Activated T-cell treated with anti-CD3 and anti-CD28 coated beads, Interleukin-2, amount 50 U/mL, for 72 hours (primary cell): ENCODE data around the gene EXD3. TPM values are rescaled to one million over a fixed set of nuclear protein-coding genes. Genes with fewer than 3 reads are reported as not detected.

Source experiments
- ATAC-seq, 2 donors: fragments of 150-1000 bp; cut with Tn5 transposase; replicated peaks in 1 of 2; 2 replicates each; pipeline ENCODE4 v1.10.0; 2021; ENCODE audit warnings: moderate library complexity in 2 of 2, mild to moderate bottlenecking in 1 of 2
- DNase-seq, 2 donors: peaks; one replicate each; pipeline ENCODE4 v3.0.0; 2021 to 2022; ENCODE audit warnings: mixed read lengths in 1 of 2
- H3K27ac Mint-ChIP-seq: one replicate; pipeline ENCODE4 v1.8.0; 2022; ENCODE audit warnings: mild to moderate bottlenecking, moderate library complexity, mixed read lengths
- H3K27me3 Mint-ChIP-seq: one replicate; pipeline ENCODE4 v1.8.0; 2022; ENCODE audit warnings: low read depth, mixed read lengths
- H3K36me3 Mint-ChIP-seq, 2 donors: one replicate each; pipeline ENCODE4 v1.8.0; 2022; ENCODE audit warnings: mixed read lengths in 2 of 2, mild to moderate bottlenecking in 1 of 2; ENCODE audit not compliant: insufficient read depth in 2 of 2
- H3K4me1 Mint-ChIP-seq: one replicate; pipeline ENCODE4 v1.8.0; 2022; ENCODE audit warnings: low read depth, mixed read lengths
- H3K4me3 Mint-ChIP-seq, 2 donors: one replicate each; pipeline ENCODE4 v1.8.0; 2022; ENCODE audit warnings: mild to moderate bottlenecking in 2 of 2, mixed read lengths in 2 of 2, moderate library complexity in 2 of 2
- H3K9me3 Mint-ChIP-seq, 2 donors: one replicate each; pipeline ENCODE4 v1.8.0; 2022; ENCODE audit warnings: mixed read lengths in 2 of 2
- total RNA-seq, 2 donors: library from RNA; stranded (reverse); gene quantifications; one replicate each; pipeline ENCODE4 v1.2.3, GENCODE V29; 2022

Gene EXD3
- total RNA-seq, 2 donors from 2014 or later, result 23.7 to 26.0 TPM

- ATAC-seq, result peak; percentile 27 to 31
- H3K27ac Mint-ChIP-seq, result no peak overlapping the region
- peak; percentile 44 to 51 for DNase-seq
These were observed 121.6 kb downstream of the EXD3 start for GRCh38 chr9:137301081-137301947.

DNA sequence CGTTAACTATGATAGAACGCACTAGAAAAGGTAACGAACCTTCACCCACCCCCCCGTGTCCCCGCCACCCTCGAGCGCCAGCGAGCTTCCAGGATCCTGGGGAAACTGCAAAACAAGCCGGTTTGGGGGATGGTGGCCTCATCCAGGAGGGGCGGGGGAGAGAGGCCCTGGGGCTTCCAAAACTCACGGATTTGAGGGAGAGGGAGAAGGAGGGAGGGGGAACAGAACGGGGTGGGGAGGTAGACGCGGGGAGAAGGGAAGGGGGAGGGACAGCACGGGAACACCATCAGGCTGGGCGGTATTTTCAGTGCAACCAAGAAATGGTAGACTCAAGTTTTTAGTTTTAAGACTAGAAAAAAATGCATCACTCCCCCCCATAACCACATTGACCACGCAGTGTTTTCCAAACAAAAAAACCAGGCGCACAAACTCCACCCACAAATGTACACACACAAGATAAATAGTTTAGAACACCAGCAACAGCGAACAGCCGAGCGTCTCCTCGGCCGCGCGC lies 122.3 kb downstream of the EXD3 start:
- Mint-ChIP-seq H3K27ac (no peak overlapping the region), H3K4me3 (peak overlapping the region; percentile 87 to 91), H3K36me3 (no peaks in the 10 kb centered on the region), H3K4me1 (peaks cover 15% of the 10 kb centered on the region), H3K27me3 (peaks cover 38% of the 10 kb centered on the region), H3K9me3 (no peaks in the 10 kb centered on the region)
- DNase-seq, result no peak
- no peak for ATAC-seq

More at GRCh38 chr9:137301081-137301947, 121.6 kb downstream of the EXD3 start:
- peaks cover 15% of the 10 kb centered on the region for H3K4me1 Mint-ChIP-seq
- peaks cover 37% of the 10 kb centered on the region for H3K27me3 Mint-ChIP-seq
- no peaks in the 10 kb centered on the region for H3K36me3 Mint-ChIP-seq
- peak overlapping the region; percentile 87 to 91 for H3K4me3 Mint-ChIP-seq
- no peaks in the 10 kb centered on the region for H3K9me3 Mint-ChIP-seq

GRCh38 chr9:137299938-137300337 lies 123.0 kb downstream of the EXD3 start:
- Mint-ChIP-seq H3K4me3 (peak overlapping the region; percentile 50 to 69), H3K27ac (no peak overlapping the region), H3K27me3 (peaks cover 38% of the 10 kb centered on the region), H3K36me3 (no peaks in the 10 kb centered on the region), H3K4me1 (peaks cover 15% of the 10 kb centered on the region), H3K9me3 (no peaks in the 10 kb centered on the region)
- no peak for ATAC-seq
- DNase-seq, result no peak

- Mint-ChIP-seq H3K27me3 (peaks cover 38% of the 10 kb centered on the region), H3K4me1 (peaks cover 19% of the 10 kb centered on the region), H3K9me3 (no peaks in the 10 kb centered on the region), H3K36me3 (no peaks in the 10 kb centered on the region), H3K27ac (no peak overlapping the region), H3K4me3 (no peak overlapping the region)
- DNase-seq, result no peak
- ATAC-seq, result no peak
These were observed 123.8 kb downstream of the EXD3 start for GRCh38 chr9:137299203-137299565.

GRCh38 chr9:137298401-137299202 lies 124.4 kb downstream of the EXD3 start:
- DNase-seq (no peak), ATAC-seq (no peak)
- H3K4me3 Mint-ChIP-seq, result no peak overlapping the region
- H3K27ac Mint-ChIP-seq, result no peak overlapping the region
- H3K4me1 Mint-ChIP-seq, result peaks cover 19% of the 10 kb centered on the region
- H3K27me3 Mint-ChIP-seq, result peaks cover 40% of the 10 kb centered on the region
- no peaks in the 10 kb centered on the region for H3K9me3 Mint-ChIP-seq
- H3K36me3 Mint-ChIP-seq, result no peaks in the 10 kb centered on the region

DNA sequence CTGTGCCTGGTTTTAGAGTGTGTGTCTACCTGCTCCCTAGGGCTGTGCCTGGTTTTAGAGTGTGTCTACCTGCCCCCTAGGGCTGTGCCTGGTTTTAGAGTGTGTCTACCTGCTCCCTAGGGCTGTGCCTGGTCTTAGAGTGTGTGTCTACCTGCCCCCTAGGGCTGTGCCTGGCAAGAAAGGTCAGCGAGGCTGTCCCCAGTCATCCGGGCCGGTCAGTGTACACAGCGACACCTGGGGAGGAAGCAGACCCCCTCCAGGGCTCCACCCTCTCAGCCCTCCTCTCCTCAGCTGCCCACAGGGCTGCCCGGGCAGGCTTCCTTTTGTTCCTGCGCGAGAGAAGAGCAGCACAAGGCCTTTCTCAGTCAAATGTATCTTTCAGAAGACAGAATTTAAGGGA lies 125.0 kb downstream of the EXD3 start:
- Mint-ChIP-seq H3K27ac (no peak overlapping the region), H3K4me3 (no peak overlapping the region), H3K9me3 (no peaks in the 10 kb centered on the region), H3K4me1 (peaks cover 19% of the 10 kb centered on the region), H3K36me3 (no peaks in the 10 kb centered on the region), H3K27me3 (peaks cover 47% of the 10 kb centered on the region)
- DNase-seq (no peak), ATAC-seq (no peak)

- H3K27me3 Mint-ChIP-seq, result peaks cover 47% of the 10 kb centered on the region
- H3K9me3 Mint-ChIP-seq, result no peaks in the 10 kb centered on the region
These were observed 126.0 kb downstream of the EXD3 start for GRCh38 chr9:137296670-137297664.

GRCh38 chr9:137295849-137296669 lies 126.9 kb downstream of the EXD3 start:
- DNase-seq, result no peak
- Mint-ChIP-seq H3K27ac (no peak overlapping the region), H3K4me3 (peak overlapping the region; percentile 25 to 82), H3K36me3 (no peaks in the 10 kb centered on the region), H3K9me3 (no peaks in the 10 kb centered on the region), H3K27me3 (peaks cover 47% of the 10 kb centered on the region), H3K4me1 (peaks cover 19% of the 10 kb centered on the region)
- peak; percentile 34 to 48 for ATAC-seq

More at GRCh38 chr9:137296670-137297664, 126.0 kb downstream of the EXD3 start:
- DNase-seq (no peak), ATAC-seq (no peak)
- Mint-ChIP-seq H3K4me3 (peak overlapping the region; percentile 33 to 82), H3K27ac (no peak overlapping the region), H3K4me1 (peaks cover 19% of the 10 kb centered on the region), H3K36me3 (no peaks in the 10 kb centered on the region)

GRCh38 chr9:137295238-137295811 lies 127.6 kb downstream of the EXD3 start:
- ATAC-seq (peak; percentile 82 to 85), DNase-seq (peak; percentile 64 to 75)
- H3K27ac Mint-ChIP-seq, result no peak overlapping the region
- H3K9me3 Mint-ChIP-seq, result no peaks in the 10 kb centered on the region
- peaks cover 14% of the 10 kb centered on the region for H3K4me1 Mint-ChIP-seq
- peak overlapping the region in 1 of 2 donors; percentile 53 for H3K4me3 Mint-ChIP-seq
- H3K36me3 Mint-ChIP-seq, result no peaks in the 10 kb centered on the region
- peaks cover 40% of the 10 kb centered on the region for H3K27me3 Mint-ChIP-seq

- H3K27ac Mint-ChIP-seq, result no peak overlapping the region
- peaks cover 35% of the 10 kb centered on the region for H3K27me3 Mint-ChIP-seq
- H3K9me3 Mint-ChIP-seq, result no peaks in the 10 kb centered on the region
- ATAC-seq (peak in 1 of 2 donors; percentile 18), DNase-seq (no peak)
- peaks cover 11% of the 10 kb centered on the region for H3K4me1 Mint-ChIP-seq
- peak overlapping the region; percentile 53 to 62 for H3K4me3 Mint-ChIP-seq
- H3K36me3 Mint-ChIP-seq, result no peaks in the 10 kb centered on the region
These were observed 128.2 kb downstream of the EXD3 start for GRCh38 chr9:137294681-137295237.

DNA sequence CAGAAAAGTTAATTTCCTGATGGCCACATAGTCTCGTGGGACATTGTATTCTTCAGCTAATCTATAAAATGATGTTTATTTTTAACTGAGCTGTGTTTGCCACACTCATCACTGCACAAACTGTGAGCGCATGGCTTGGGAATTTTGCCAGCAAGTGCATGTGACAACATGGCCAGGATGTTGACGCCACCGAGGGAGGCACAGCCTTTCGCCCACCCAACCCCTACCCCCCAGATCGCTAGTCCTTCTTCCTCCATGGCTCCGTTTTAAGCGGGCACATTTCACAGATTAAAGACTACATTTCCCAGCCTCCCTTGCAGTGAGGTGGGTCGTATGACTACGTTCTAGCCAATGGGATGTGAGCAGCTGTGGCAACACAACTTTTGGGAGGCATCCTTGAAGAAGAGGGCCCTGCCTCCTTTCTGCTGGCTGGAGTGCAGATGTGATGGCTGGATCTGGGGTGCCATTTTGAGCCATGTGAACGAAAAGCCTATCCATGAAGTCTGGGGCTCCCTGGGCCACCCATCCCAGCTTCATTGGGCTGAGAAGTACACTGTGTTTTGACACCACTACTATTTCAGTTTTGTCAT lies 128.8 kb downstream of the EXD3 start:
- Mint-ChIP-seq H3K4me3 (peak overlapping the region; percentile 53 to 62), H3K27ac (no peak overlapping the region), H3K36me3 (no peaks in the 10 kb centered on the region), H3K9me3 (no peaks in the 10 kb centered on the region), H3K4me1 (peaks cover 10% of the 10 kb centered on the region), H3K27me3 (peaks cover 32% of the 10 kb centered on the region)
- DNase-seq, result no peak
- ATAC-seq, result peak; percentile 36 to 42
